Fibroblast of villous mesenchyme (primary cell): ENCODE results near the gene MAGI1. TPM values are rescaled to one million over a fixed set of nuclear protein-coding genes. Genes with fewer than 3 reads are reported as not detected.

Experiments
- DNase-seq: peaks from one replicate; pipeline ENCODE4 v3.0.0-alpha.2; 2010; ENCODE audit warnings: low read depth
- H3K4me3 ChIP-seq: 2 replicates; pipeline ENCODE4 v1.5.1; 2011; ENCODE audit warnings: low read depth, mild to moderate bottlenecking, low read length
- total RNA-seq: library from RNA; depleted of rRNA; stranded (reverse); fragments of >200 nt; gene quantifications from 2 replicates; pipeline ENCODE4 v1.2.3, GENCODE V29; 2012
- TF ChIP-seq, protein P1 (sequence below): IDR thresholded peaks from 2 replicates; pipeline ENCODE4 v1.5.1; 2012; ENCODE audit warnings: low read depth, mild to moderate bottlenecking, low read length; ENCODE audit not compliant: insufficient read depth

The MAGI1 gene
- total RNA-seq, 1 donor = 20.7 TPM

DNA sequence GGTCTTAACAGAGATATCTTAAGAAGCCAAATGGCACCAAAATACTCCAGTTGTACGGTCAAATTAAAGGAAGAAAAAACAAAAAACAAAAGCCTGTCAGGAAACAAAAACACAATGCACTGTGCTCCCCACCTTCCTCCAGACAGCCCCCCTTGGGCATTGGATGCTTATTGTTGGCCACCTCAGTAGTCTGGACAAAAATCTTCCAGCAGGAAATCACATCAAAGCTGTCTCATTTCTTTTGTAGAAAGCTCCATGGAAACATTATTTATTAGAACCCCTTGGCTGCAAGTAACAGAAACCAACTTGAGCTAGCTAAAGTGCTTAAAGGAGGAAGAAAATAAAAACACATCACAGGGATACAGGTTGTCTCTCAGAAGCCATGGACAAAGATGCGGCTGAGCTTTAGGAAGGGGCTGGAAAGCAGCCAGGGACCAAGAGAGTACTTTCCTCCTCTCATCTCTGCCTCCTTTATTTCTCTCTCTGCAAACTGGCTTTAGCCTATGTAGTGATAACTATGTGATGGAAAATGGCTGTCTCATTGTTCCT lies 699.5 kb downstream of the MAGI1 start:
- no peak for DNase-seq
- no peak overlapping the region for H3K4me3 ChIP-seq
- TF ChIP-seq, protein P1, sequence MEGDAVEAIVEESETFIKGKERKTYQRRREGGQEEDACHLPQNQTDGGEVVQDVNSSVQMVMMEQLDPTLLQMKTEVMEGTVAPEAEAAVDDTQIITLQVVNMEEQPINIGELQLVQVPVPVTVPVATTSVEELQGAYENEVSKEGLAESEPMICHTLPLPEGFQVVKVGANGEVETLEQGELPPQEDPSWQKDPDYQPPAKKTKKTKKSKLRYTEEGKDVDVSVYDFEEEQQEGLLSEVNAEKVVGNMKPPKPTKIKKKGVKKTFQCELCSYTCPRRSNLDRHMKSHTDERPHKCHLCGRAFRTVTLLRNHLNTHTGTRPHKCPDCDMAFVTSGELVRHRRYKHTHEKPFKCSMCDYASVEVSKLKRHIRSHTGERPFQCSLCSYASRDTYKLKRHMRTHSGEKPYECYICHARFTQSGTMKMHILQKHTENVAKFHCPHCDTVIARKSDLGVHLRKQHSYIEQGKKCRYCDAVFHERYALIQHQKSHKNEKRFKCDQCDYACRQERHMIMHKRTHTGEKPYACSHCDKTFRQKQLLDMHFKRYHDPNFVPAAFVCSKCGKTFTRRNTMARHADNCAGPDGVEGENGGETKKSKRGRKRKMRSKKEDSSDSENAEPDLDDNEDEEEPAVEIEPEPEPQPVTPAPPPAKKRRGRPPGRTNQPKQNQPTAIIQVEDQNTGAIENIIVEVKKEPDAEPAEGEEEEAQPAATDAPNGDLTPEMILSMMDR = no peak

DNA sequence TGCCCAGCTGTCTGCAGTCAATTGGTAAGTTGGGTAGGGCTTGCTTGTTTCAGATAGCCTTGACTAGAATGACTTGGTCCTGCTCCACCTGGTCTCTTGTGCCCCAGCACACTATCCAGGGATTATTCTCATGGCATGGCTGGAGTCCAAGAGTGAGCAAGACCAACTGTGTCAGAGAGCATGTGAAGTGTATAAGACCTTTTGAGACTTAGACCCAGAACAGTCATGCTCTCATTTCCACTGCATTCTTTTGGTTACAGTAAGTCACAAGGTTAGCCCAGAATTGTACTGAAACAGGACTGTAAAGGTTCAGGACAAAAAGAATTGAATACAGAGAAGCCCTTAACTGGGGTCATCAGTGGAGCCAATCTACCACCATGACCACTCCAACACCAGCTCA lies 700.1 kb downstream of the MAGI1 start:
- TF ChIP-seq, protein P1 = no peak
- H3K4me3 ChIP-seq = no peak overlapping the region
- no peak for DNase-seq

DNA sequence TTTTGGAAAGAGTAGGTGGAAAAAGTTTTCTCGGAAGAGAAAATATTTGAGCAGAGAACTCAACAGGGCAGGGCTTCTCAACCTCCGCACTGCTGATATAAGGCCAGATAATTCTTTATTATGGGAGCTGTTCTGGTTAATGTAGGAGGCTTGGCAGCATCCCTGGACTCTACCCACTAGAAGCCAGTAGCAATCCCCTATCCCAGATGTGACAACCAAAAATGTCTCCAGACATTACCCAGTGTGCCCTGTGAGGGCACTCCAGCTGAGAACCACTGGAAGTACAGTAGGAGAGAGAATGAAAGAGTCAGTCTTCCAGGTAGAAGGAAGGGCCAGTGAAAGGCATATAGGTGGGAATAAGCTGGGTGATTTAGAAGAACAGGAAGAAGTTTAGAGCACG lies 703.1 kb downstream of the MAGI1 start:
- TF ChIP-seq, protein P1 = no peak
- no peak overlapping the region for H3K4me3 ChIP-seq
- DNase-seq = no peak

DNA sequence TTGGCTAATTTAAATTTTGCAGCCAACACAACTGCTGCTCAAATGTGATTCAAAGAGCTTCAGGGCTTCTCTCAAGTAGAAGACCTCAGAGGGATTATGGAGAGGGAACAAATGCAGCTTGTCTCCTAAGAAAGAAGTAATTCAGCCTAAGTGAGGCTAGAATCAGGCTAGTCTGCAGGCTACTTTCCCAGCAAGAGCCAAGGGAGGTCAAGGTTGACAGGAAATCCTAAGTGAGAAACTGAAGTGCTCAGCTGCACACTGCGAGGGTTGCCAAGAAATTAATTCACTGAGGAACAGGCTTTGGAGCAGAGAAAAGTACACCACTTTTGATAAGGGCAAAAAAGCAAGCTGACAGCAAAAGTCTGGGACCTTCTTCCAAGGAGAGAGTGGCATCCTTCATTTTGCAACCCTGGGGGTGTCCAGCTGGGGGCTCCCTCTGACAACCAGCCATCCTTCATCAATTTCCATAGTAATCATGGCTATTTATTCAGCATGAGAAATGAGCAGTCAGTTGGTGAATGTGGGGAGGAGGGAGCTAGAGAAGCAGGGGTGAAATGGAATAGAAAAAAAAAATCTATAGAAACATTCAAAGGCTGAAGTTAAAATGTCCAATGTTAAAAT lies 704.6 kb downstream of the MAGI1 start:
- no peak overlapping the region for H3K4me3 ChIP-seq
- TF ChIP-seq, protein P1 = peak; percentile 37
- DNase-seq = no peak

DNA sequence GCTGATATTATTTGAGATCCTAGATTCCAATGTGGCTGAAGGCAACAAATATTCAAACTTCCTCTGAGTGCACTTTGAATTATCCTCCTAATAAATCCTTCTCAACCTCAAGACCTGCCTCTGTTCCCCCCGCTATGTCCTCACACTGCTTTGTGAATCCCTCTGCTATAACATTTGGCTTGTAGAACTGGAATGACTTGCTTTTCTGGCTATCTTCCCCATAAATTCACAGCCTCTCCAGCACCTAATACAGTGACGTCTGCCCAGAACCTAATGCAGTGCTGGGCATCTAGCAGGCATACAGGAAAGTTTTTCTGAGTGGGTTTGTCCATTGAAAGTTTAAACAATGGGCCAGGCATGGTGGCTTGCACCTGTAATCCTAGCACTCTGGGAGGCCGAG lies 707.0 kb downstream of the MAGI1 start:
- no peak overlapping the region for H3K4me3 ChIP-seq
- TF ChIP-seq, protein P1 = no peak
- DNase-seq = no peak

DNA sequence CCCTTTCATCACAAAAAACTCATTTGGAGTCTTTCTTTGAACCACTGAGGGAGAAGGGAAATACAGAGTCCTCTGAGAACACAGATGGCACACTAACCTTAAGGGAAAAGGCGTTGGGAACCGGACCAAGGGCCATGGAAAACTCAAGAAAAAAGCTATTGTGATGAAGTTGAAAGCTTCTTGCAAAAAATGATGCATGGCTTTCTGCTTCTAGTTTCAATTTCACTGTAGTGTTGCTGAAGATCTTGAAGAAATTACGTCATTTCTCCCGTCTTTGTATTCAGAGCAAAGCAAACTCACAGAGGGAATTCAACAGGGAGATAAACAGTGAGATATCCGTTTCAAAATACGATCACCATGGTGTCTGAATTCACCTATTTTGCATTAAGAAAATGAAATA lies 708.6 kb downstream of the MAGI1 start:
- DNase-seq = peak; percentile 40
- TF ChIP-seq, protein P1 = no peak
- no peak overlapping the region for H3K4me3 ChIP-seq

DNA sequence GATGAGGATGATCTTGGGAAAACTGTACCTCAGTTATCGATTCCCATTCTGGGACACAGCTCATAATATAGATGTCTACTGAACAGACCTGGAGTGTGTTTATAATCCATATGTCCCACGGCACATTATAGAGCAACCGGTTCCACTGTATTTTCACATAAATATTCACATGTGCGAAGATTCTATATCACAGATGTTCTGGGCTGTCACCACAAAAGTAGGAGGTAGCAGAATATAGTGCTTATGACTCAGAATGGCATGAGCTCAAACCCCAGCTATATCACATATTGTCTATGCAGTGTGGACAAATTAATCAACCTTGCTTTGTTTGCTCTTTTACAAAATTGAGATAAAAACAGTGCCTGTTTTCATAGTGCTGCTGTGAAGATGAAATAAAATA lies 710.6 kb downstream of the MAGI1 start:
- TF ChIP-seq, protein P1 = no peak
- H3K4me3 ChIP-seq = no peak overlapping the region
- DNase-seq = no peak
